T follicular helper cell (primary cell): ENCODE data around the gene PTH2R.
"Not testable (repeated sequence)": the region's sequence is repeated elsewhere in the genome, so short reads cannot be mapped to it uniquely, and the experiment has no call there.

ENCODE experiments used
- DNase-seq: peaks from one replicate; pipeline ENCODE4 v3.0.0-alpha.2; 2020; ENCODE audit warnings: low read depth

Gene PTH2R

GRCh38 chr2:208389940-208390339, 16.7 kb upstream of the PTH2R start:
- no peak for DNase-seq

- DNase-seq, result no peak
Observed at GRCh38 chr2:208392300-208392699, 14.3 kb upstream of the PTH2R start.

DNA sequence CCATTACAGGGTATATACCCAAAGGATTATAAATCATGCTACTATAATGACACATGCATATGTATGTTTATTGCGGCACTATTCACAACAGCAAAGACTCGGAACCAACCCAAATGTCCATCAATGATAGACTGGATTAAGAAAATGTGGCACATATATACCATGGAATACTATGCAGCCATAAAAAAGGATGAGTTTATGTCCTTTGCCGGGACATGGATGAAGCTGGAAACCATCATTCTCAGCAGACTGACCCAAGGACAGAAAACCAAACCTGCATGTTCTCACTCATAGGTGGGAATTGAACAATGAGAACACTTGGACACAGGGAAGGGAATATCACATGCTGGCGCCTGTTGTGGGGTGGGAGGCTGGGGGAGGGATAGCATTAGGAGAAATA, 9.8 kb upstream of the PTH2R start:
- DNase-seq, result not testable (repeated sequence)

- DNase-seq, result no peak
Observed at GRCh38 chr2:208399201-208399600, 7.4 kb upstream of the PTH2R start.

DNA sequence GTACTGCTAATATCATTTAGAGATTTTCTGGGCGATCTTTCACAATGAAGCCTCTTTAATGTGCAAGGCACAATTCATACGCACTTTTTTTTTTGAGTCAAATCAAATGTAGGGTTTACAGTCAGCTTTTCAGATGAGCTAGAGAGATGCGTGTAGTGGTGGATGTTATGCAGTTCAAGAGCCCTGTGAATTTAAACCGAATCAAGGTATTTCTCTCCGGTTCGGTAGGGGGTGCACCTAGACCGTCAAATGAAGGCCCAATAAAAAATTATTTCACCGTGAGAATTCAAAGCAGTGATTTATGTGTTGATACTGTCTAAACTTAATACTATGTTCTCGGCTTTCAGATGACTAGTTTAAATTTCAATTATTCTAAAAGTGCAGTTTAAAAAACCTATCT, 1.1 kb downstream of the PTH2R start:
- no peak for DNase-seq

GRCh38 chr2:208413931-208414330, 7.3 kb downstream of the PTH2R start:
- no peak for DNase-seq

GRCh38 chr2:208415255-208415654, 8.7 kb downstream of the PTH2R start:
- no peak for DNase-seq

GRCh38 chr2:208415897-208416296, 9.3 kb downstream of the PTH2R start:
- no peak for DNase-seq

- DNase-seq, result no peak
Observed at GRCh38 chr2:208426412-208427045, 19.9 kb downstream of the PTH2R start.

DNA sequence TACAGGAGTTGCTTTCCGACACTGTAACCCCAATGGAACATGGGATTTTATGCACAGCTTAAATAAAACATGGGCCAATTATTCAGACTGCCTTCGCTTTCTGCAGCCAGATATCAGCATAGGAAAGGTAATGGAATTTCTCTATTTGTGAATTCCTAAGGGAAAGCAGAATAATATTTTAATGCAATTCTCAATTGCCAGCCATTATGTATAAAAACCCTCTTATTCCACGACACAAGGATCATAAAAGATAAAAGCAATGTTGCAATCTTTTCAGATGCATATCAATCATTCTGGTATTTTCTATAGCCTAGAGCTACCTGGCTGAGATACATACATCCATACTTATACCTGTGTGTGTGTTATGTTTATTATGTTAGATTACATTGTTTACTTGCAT, 31.2 kb downstream of the PTH2R start:
- DNase-seq, result no peak

DNA sequence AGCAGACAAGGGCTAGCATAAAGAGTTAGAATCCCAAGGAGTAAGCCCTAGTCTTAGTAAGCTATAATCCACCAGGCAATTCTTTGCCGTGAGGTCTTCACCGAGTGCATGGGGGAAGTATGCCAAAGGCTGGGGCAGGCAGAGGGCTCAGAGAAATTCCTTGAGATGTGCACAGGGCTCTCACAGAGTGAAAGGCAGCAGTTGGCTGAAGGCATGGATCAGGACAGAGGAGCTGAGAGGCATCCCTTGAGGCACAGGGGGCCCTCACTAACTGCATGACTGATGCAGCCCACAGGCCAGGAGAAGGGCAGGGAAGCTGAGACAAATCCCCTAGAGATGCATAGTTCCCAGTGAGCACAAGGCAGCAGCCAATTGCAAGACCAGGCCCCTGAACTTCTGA, 34.1 kb downstream of the PTH2R start:
- no peak for DNase-seq

- DNase-seq, result no peak
Observed at GRCh38 chr2:208441951-208442350, 35.4 kb downstream of the PTH2R start.

DNA sequence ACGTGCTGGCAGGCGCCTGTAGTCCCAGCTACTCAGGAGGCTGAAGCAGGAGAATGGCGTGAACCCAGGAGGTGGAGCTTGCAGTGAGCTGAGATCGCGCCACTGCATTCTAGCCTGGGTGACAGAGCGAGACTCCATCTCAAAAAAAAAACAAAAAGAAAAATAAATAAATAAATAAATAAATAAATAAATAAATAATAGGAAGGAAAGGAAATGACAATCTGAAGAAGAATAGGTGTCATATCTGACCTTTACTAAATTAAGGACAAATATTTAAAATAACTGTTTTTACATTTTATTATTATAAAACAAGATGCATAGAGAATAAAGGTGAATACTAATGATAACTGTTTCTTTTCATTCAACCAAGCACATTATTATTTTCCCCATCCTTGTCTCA, 40.9 kb downstream of the PTH2R start:
- DNase-seq, result not testable (repeated sequence)

- DNase-seq, result no peak
Observed at GRCh38 chr2:208451061-208451460, 44.5 kb downstream of the PTH2R start.

DNA sequence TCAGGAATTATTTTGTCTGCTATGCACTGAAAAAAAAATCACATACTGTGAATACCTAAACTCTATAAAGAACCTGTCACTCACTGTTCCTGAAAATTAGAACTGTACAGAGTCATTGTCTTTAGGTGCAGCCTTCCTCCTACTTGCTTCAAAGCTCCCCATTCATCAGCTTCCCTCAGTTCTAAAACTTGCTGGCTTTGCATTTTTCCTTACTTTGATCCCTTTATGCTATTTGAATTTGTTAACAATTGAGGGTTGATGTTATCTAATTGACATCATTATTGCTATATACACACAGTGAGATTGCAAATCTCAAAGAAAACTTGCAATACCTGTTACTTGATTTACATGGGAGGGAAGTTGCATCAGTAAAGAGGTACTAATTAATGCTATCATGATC, 48.3 kb downstream of the PTH2R start:
- DNase-seq, result no peak

DNA sequence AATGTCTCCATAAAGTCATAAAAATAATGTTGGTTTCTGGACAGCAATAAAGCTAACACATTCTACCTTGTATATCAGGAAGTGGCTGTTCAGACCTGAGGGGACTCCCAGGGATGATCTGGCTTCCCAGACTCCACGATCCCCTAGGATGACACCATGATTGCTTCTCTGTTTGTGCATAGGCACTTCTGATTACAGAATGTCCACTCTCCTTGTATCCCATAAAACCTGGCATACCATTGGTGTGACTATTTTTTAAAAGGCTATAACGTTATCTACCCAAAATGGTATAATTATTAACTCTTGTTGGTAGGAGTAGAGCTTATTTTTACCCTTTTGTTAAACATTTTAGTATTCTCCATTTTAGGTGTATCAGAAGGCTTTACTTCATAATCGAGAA, 57.1 kb downstream of the PTH2R start:
- no peak for DNase-seq

GRCh38 chr2:208464205-208464604, 57.6 kb downstream of the PTH2R start:
- DNase-seq, result no peak

DNA sequence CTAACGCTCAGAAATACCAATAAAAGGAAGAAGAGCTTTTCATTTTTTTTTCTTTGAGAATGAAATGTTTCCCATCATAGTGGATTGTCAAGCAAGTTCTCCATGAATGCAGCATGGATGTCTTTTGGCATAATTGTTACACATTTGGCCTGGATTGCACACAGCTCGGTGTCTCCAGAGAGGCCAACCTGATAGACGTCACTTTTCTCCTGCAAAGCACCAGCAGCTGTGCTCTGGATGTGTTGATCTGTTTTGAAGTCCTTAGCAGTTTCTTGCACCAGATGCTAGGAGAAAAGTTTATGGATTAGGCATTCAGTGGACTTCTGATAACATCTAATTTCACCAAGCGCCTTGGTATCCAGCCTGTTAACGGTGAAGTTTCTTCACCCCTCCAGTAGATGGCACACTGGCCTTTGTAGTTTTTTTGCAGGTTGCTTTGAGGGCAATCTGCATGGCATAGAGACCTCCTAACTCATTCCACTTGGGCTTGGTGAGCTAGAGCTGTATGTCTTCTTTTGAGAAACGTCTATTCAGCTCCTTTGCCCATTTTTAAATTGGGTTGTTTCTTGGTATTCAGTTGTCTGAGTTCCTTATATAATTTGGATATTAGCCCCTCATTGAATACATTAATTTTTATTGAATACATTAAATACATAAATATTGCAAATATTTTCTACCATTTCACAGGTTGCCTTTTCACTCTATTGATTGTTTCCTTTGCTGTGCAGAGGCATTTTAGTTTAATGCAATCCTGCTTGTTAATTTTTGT, 59.7 kb downstream of the PTH2R start:
- no peak for DNase-seq

- no peak for DNase-seq
Observed at GRCh38 chr2:208466920-208467298, 60.3 kb downstream of the PTH2R start.

DNA sequence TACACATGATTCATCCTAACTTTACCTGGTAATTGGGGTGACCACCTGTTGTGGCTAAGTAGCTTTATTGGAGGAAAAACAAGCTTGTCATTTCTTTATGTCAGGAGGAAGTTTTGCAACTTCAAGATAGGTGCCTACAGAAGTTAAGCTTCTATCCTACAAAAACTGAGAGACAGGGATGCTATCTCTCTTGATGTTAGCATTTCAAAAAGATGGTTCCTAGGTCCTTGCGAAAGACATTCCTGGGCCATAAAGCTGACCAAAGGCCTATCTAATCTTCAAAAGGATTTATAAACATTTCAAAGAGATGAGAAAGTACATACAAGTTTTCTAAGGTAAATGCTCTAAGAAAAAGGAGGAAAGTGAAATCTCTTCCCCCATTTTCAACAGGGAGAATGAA, 61.0 kb downstream of the PTH2R start:
- no peak for DNase-seq

DNA sequence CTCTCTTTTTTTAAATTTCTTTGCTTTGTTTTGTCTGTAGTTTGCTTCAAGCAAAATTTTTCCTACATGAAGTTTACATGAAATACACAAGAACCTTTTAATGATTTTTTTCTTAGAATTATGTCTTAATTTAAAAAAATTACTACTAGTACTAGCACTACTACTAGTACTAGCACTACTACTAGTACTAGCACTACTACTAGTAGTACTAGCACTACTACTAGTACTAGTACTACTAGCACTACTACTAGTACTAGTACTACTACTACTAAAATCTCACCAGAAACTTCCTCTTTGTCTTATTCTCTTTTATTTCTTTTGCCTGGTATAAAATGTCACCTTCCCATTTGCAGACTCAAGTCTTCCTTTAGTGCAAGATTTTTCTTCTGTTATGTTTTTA, 71.1 kb downstream of the PTH2R start:
- DNase-seq, result no peak

- DNase-seq, result no peak
Observed at GRCh38 chr2:208479342-208479741, 72.8 kb downstream of the PTH2R start.

DNA sequence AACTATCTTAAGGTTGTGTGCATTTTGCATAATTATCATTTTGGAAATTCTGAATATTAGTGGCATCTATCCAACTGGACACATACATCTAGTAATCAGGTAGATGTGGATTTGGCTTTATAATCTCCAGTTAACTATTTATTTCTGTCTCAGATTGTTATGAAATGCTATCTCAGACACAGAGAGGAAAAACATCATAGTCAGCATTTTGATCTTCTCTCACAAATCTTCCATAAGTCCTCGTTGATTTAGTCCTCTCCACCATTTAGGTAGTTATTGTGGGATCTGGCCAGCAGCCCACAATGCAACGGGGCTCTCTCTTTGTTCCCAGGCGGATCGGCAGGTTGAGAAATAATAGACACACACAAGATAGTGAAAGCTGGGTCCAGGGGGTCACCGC, 75.4 kb downstream of the PTH2R start:
- not testable (repeated sequence) for DNase-seq
